GM21515 (cell line): Measurements from ENCODE around the gene TMEM11.

Source experiments
- ATAC-seq: cut with Tn5 transposase; IDR thresholded peaks from one replicate; pipeline ENCODE4 v1.9.1; 2021; ENCODE audit not compliant: unreplicated experiment

Gene TMEM11, protein sequence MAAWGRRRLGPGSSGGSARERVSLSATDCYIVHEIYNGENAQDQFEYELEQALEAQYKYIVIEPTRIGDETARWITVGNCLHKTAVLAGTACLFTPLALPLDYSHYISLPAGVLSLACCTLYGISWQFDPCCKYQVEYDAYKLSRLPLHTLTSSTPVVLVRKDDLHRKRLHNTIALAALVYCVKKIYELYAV

DNA sequence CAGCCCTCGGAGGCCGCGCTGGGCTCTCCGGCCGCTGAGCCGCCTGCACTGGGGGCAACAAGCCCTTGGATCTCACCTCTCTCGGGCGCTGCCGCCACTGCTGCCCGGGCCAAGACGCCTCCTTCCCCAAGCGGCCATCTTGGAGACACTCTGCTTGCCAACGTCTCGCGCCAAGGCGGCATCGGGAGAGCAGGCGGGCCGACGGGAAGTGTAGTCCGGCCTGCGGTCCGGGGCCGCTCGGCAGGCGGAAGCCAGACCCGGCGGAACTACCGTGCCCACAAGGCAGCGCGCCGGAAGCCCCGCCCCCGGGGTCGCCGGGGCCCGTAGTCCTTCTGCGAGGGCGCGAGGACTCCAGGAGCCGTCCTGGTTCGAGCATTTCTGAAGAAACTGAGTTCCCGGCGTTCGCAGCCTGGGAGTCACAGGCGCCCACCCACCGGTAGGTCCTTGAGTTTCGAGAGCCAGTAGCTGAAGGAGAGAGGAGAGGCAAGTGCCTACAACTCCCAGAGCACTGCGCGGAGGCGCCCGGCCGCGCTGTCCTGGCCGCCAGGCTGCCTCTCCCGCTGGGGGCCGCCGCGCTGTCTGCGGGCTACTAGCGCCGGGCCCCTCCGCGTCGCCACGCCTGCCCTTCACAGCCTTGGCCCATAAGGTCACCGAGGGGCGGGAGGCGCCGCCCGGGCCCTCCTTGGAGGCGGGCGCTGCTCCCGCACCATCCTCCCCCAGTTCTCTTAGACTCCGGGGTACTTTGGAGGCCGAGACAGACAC is at the start of gene TMEM11:
TMEM11 (minus strand) TSS at position 147 of the 762 bp plus-strand sequence; CDS start at position 138, 9 bp downstream.
- ATAC-seq: peak; percentile 83

DNA sequence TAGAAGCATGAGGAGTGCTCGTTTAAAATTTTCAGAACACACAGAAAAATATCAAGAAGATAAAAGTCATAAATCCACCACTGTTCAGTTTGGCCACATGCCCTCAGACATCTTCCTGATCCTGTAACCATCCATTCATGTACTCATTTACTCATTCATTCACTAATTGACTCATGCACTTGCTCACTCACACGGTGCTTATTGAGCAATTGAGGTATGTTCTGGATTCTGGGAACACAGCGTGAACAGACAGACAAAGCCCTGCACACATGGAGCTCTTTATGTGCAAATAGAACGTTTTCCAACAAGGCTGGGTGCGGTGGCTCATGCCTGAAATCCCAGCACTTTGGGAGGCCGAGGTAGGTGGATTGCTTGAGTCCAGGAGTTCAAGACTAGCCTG is 49.4 kb upstream of the TMEM11 start:
- no peak for ATAC-seq

DNA sequence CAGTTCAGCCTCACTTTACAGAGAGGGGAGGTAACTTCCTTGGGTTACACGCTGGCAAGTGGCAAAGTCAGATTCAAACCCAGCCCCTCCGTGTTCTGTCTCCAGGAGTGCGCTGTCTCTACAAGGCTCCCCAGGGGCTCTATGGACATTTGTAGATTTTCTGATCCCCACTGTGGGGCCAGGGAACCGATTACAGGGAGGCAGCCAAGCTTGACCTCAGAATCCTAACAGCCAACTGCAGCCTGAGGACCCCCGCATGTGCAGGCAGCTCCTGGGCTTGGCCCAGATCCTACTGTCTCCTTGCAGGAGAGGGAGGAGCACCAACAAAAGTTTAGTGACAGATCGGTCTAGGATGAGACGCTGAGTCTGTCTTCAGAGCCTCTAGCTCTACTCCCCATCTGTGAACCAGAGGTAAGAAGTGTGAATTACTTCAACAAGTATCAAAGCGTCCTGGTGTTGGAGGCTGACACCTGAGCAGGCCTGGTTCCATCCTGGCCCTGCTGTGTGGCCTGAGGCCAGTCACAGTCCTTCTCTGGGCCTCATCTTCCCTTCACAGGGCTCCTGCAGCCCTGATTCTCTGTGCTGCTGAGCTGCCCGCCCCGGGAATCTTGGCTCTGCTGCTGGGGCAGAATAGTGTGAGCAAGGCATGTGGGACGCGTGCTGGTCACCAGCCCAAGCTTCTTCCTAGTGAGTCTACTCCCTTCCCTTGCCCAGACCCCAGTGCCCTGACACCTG is 48.5 kb upstream of the TMEM11 start:
- ATAC-seq: no peak

DNA sequence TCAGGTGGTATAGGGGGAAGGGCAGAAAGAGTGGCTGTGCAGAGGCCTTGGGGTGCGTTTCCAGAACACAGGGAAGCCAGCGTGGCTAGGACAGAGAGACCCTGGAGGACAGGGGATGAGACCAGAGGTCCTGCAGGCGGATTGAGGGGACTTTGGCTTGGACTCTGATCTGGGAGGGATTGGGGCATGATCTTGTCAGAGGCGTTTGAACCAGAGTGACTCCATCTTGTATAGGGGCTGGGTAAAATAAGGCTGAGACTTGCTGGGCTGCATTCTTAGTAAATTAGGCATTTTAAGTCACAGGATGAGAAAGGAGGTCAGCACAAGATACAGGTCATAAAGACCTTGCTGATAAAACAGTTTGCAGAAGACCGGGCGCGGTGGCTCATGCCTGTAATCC is 44.6 kb upstream of the TMEM11 start:
- no peak for ATAC-seq

DNA sequence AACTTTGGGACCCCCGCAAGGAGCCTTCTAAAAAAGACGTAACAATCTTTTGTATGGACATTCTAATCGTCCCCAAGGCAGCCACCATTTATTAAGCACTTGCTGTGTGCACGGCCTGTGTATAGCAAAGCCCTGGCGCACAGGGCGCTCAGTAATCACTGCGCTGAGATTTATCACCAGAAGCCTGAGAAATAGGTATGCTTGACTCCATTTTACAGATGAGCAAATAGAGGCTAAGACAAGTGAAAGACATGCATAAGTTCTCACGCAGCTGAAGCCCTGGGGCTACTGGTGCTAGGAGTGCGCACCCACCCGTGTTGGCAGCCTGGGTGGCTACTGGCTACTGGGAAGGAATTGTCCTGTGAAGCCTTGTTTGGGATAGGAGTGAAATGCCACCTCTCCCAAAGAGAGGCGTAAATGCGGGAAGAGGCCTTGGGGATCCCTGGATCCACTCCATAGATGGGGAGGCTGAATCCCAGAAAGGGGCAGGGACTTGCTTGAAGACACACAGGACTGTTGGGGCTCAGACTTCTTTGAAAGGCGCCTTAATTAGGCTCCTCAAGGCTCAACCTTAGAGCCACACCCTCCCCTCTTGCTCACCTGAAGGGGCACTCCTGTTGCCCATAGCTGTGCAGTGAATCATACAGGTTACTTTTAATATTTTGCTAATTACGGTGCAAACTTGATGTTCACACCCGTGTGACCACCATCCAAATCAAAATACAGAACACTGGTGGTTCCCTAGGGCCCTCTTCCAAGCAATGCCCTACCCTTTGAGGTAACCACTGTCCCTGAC is 39.9 kb upstream of the TMEM11 start:
- ATAC-seq: peak; percentile 10

DNA sequence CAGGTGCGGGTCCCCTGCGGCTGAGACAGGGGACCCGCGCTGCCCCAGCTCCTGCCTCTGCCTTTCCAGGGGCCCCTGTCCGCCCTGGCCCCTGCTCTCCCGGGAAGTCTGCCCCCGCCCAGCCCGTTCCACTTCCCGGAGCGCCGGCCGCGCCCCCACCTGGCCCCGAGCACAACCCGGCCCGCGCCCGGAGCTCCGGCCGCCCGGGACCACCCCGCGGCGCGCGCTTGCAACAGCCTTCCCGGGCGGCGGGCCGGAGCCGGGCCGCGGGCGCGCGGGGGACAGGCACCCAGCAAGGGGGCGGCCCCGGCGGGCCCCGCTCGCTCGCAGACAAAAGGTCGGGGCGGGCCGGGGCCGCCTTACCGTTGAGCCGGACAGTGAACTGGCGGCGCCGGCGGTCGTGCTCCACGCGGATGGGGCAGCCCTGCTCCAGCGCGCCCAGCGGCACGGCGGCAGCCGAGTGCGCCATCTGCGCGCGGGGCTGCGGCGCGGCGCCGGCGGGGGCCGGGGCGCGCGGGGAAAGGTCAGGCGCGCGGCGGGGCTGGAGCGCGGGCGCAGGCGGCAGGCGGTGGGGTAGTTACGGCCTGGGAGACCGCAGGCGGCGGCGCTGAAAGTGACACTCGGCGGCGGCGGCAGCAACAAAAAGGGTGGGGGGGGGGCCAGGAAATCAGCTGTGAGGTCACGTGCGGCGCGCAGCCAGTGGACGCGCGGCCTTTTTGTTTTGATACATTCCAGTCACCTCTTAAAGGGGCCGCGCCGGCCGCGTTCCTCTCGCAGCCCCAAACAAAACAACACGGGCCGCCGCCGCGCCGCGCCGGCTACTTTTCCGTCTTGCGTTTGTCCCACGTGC is 39.1 kb upstream of the TMEM11 start, which contains the start of gene NATD1:
NATD1 (minus strand) TSS at position 615 of the 850 bp plus-strand sequence; CDS start at position 469, 146 bp downstream.
- ATAC-seq: peak; percentile 68

DNA sequence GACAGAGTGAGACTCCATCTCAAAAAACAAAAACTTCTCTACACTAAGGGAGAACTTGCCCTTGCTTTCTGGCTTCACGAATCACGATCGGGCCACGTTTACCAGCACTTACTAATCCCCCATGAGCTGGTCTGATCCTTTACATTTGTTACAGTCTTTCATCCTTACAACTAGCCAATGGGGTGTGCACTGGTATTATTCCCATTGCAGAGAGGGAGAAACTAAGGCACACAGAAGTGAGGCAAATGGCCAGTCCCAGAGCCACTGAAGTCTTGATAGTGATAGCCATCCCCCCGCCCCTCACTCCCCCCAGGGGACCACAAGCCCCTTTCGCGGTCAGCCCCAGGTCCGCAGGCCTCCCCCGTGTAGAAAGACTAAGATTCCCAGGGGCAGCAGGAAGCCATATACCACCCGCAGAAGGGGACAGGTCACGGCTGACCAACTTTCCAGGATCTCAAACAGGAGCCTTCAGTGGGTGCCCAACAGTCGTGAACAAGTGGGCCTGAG is 38.4 kb upstream of the TMEM11 start:
- ATAC-seq: no peak

DNA sequence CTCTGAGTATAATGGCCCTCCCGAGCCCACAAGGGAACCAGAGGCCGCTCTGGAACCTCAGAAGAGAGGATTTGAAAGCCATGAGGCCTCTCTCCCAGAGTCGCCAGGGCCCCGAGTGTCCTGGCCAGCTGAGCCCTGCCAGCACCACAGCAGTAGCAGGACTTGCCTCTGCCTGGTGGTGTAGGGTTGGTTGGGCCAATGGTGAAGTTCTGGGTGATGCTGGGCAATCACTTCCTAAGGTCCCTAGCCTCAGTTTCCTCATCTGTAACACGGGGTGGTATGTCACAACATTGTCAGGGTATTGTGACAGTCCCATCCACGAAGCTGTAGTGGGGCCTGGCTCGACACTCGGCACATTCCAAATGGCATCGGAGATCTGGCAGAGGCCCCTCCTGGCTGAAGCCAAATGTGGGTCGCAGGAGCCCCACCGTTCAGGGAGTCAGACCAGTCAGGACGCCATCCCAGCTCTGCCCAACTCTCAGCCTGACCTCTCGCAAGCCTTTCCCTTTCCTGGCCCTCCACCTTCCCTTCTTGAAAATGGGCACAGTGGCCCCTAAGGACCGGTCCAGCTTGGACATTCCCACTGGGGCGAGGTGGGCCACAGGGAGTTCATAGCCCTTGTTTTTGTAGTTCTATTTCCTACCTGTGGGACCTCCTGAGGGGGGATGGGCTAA is 37.5 kb upstream of the TMEM11 start:
- no peak for ATAC-seq

DNA sequence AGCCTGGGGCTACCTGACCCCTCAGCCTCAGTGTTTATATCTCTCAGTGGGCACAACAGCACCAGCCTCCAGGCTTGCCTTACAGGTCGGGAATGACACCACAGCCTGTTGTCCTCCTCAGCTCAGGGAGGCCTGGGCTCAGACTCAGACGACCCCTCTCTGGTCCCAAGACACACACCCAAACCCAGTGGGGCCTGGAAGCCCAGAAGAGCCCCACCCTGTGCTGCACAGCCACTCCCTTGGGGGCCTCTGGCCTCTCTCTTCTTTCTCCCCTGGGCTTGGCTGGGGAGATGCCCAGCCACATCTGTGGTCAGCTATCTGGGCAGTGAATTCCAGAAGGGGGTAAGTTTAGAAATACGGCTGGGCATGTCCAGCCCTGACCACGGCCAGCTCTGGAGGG is 36.9 kb upstream of the TMEM11 start:
- ATAC-seq: no peak

DNA sequence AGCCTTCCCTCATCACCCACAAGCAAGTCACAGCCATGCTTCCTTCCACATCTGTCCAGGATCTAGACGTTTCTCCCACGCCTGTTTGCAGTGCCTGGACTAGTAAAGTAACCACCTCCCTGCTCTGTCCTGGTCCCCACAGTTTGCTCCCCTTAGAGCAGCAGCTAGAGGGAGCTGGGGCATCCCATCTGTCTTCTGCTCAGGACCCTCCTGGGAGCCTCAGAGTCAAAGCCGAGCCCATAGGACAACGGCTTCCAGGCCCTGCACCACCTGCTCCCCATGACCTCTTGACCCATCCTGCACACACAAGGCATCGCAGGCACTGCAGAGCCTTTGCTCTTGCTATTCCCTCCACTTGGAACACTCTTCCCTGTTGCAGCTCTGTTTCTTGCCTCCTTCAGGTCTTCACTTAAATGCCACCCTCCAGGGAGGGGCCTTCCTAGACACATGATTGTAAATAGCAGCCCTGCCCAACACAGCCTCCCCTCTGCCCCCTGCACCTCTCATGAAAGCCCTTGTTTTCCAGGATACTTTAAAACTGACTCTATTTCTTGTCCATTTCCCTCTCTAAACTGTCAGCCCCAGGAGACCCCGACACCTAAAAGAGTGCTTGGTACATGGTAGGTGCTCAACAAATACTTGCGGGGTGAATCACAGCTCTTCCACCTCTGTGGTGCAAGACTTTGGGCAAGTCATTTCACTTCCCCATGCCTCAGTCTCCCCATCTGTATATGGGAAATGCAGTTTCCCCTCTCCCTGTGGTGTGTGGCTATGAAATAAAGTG is 36.2 kb upstream of the TMEM11 start:
- no peak for ATAC-seq

DNA sequence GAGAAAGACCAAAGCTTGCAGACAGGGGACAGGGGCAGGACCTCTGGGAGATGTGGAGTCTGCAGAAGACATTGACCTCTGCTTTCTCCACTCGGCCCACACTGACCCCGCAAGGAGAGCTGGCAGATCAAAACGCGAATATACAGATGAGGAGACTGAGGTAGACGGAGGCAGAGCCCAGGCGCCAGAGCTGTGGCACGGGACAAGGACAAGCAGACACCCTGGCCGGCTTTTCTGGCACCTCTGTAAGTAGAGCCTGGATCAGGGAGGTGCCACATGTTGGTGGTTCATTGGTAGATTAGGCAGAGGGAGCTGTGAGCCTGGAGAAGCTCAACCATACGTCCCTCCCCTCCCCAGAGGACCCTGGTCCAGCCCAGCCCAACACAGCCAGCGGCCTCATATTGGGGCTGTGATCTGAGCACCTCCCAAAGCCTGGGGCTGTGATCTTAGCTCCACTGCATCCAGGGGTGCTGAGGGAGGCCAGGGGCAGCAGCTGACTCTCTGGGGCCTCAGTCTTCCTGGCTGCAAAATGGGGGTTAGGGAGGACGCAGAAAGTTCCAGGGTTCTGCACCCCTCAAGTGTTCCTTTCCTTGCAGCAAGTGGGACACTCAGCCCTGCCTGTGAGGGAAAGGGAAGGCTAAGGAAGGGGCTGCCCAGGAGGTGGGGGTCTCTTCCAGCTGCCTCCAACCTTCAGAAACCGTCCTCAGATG is 35.3 kb upstream of the TMEM11 start:
- ATAC-seq: no peak

DNA sequence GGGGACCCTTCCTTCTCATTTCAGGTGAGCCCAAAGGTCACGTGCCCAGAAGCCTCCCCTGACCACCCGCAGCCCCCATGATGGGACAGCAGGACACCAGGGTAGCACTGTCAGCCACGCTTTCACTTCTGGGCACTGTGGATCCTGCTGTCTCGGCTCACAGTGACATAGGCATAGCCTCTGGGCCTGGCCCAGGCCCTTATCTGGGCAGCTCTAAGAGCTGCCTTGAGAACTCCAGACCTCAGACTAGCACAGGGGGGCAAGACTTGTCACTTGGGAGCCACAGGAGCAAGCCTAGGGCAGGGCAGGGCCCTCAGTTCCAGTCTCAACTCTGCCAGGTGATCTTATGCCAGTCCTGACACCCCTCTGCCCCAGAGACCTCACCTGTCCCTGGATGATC is 34.5 kb upstream of the TMEM11 start:
- ATAC-seq: no peak

DNA sequence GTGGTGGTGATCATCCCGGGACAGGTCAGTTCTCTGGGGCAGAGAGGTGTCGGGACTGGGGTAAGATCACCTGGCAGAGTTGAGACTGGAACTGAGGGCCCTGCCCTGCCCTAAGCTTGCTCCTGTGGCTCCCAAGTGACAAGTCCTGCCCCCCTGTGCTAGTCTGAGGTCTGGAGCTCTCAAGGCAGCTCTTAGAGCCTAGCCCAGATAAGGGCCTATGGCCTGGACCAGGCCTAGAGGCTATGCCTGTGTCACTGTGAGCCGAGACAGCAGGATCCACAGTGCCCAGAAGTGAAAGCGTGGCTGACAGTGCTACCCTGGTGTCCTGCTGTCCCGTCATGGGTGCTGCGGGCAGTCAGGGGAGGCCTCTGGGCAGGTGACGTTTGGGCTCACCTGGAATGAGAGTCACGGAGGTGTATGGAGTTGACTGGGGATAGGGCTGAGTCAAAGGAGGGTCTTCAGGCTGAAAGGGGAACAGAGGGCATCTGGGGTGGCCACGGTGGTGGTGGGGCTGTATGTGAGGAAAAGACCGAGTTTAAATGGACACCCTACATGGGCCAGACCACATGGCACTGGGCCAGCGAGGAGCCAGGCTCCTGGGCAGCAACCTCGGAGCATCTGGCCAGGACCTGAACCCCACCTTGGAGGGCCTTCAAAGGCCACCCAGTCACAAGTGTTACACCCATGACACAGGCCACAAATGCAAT is 33.7 kb upstream of the TMEM11 start:
- no peak for ATAC-seq

DNA sequence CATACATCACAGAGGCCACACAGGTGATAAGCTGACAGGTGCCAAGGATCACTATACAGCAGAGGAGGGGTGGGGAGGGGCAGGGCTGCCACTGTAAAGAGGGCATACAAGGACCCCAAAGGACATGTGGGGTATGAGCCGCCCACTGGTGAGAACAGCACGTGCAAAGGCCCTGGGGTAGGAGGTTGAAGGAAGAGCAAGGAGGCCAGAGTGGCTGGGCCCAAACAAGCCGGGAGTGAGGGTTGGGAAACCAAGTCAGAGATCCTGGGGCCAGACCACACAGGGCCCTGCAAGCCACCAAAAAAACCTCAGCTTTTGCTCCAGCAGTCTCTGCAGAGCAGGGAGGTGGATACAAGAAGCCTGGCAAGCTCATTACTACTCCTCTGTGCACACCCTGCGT is 32.7 kb upstream of the TMEM11 start:
- no peak for ATAC-seq

DNA sequence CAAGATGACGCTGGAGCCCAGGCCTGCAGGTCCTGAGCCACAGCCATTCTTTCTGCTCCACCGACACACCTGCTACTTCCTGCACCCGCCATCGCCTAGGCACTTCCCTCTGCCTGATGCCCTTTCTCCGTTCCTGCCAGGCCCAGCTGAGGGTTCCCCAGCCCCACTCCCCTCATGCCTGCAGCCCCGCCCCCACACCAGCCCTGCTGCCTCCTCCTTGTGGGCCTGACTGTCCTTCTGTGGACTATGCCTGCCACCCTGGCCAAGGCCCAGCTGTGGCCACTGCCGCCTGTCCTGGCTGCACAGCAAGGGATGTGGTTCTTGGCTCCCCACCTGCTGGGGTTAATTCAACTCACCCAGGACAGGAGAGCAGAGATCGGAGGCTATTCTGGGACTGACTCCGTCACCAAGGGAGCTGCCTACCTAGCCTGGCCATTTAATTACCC is 31.7 kb upstream of the TMEM11 start:
- no peak for ATAC-seq

DNA sequence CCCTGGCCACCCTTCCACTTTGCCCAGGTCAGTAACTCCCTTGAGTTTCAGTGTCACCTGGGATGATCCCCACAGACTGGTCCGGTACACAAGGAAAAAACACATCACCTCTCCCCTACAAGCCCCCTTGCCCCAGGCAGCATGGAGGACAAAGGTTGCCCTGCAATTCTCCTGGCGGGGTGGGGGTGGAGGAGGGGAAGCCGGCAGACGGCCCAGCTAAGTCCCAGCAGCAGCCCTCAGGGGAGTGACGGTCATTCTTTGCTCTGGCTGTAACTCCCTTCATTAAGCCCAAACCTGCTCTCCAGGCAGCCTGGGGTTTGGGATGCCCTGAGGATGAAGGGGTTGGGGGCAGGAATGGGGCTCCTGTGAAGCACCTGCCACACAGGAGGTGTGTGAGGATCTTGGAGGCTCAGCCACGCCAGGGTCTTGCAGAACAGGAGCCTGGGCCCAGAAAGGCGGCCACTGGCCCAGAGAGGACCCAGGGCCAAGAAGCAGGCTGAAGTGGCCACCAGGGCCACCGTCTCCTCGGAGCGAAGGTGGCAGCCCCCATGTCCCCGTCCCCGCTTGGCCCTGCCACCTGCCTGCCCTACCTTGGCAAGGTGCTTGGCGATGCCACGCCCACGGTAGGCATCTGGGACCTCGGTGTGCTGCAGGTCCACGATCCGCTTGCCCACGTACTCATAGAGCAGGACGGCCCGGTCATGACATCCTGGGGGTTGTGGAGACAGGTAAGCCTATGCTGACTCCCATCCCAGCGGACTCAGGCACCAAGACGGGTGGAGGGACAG is 29.7 kb upstream of the TMEM11 start:
- ATAC-seq: no peak
